Iris pigment epithelial cell (primary cell): ENCODE results near the gene SCPEP1.
"Not testable (repeated sequence)": the region's sequence is repeated elsewhere in the genome, so short reads cannot be mapped to it uniquely, and the experiment has no call there.

Source experiments
- DNase-seq: peaks from one replicate; pipeline ENCODE4 v3.0.0-alpha.2; 2011; ENCODE audit warnings: low read depth

Gene SCPEP1

GRCh38 chr17:56977673-56978395 is at the start of gene SCPEP1:
SCPEP1 (plus strand) TSS chr17:56978131; CDS start chr17:56978160, 29 bp downstream.
- peak; percentile 66 for DNase-seq

- DNase-seq: no peak
These were observed 49.3 kb upstream of the SCPEP1 start for GRCh38 chr17:56928586-56928985.

- no peak for DNase-seq
These were observed 48.5 kb upstream of the SCPEP1 start for GRCh38 chr17:56929362-56929969.

GRCh38 chr17:56930739-56931337 is 47.1 kb upstream of the SCPEP1 start:
- DNase-seq: no peak

GRCh38 chr17:56933151-56933745 is 44.7 kb upstream of the SCPEP1 start:
- DNase-seq: no peak

- DNase-seq: no peak
These were observed 44.1 kb upstream of the SCPEP1 start for GRCh38 chr17:56933868-56934267.

- no peak for DNase-seq
These were observed 43.7 kb upstream of the SCPEP1 start for GRCh38 chr17:56934280-56934679.

GRCh38 chr17:56935461-56935860 is 42.5 kb upstream of the SCPEP1 start:
- DNase-seq: no peak

- no peak for DNase-seq
These were observed 41.1 kb upstream of the SCPEP1 start for GRCh38 chr17:56936697-56937322.

- DNase-seq: no peak
These were observed 40.2 kb upstream of the SCPEP1 start for GRCh38 chr17:56937687-56938086.

- DNase-seq: peak; percentile 45
These were observed 39.7 kb upstream of the SCPEP1 start for GRCh38 chr17:56938206-56938605.

GRCh38 chr17:56939869-56940484 is 38.0 kb upstream of the SCPEP1 start:
- DNase-seq: peak; percentile 53

GRCh38 chr17:56943505-56944125 is 34.3 kb upstream of the SCPEP1 start:
- peak; percentile 15 for DNase-seq

- no peak for DNase-seq
These were observed 31.9 kb upstream of the SCPEP1 start for GRCh38 chr17:56945938-56946505.

GRCh38 chr17:56947741-56948140 is 30.2 kb upstream of the SCPEP1 start:
- DNase-seq: no peak

GRCh38 chr17:56948491-56948890 is 29.4 kb upstream of the SCPEP1 start:
- peak; percentile 58 for DNase-seq

- no peak for DNase-seq
These were observed 28.3 kb upstream of the SCPEP1 start for GRCh38 chr17:56949595-56949994.

GRCh38 chr17:56956992-56957391 is 20.9 kb upstream of the SCPEP1 start:
- DNase-seq: no peak

GRCh38 chr17:56960596-56961538 is 17.1 kb upstream of the SCPEP1 start, which contains the start of gene COIL:
COIL (minus strand) TSS chr17:56961050; CDS start chr17:56961019, 31 bp downstream.
- peak; percentile 90 for DNase-seq

- DNase-seq: not testable (repeated sequence)
These were observed 12.7 kb upstream of the SCPEP1 start for GRCh38 chr17:56965241-56965640.
